H9 (cell line): ENCODE measurements around the gene STRADA. TPM values are rescaled to one million over a fixed set of nuclear protein-coding genes. Genes with fewer than 3 reads are reported as not detected.

Experiments
- DNase-seq: peaks from one replicate; pipeline ENCODE4 v3.0.0-alpha.2; 2017
- H2AFZ ChIP-seq: one replicate; pipeline ENCODE4 v1.6.1; 2013; ENCODE audit warnings: mild to moderate bottlenecking, low read length, control low read depth, moderate library complexity
- H2AK5ac ChIP-seq: 2 replicates; pipeline ENCODE4 v1.6.1; 2013; ENCODE audit warnings: low read length, control low read depth, mixed read lengths; ENCODE audit not compliant: insufficient read length
- H2BK120ac ChIP-seq: one replicate; pipeline ENCODE4 v1.6.1; 2013; ENCODE audit warnings: low read depth, mild to moderate bottlenecking, low read length, control low read depth, inconsistent platforms; ENCODE audit not compliant: poor library complexity, severe bottlenecking
- H2BK12ac ChIP-seq: 2 replicates; pipeline ENCODE4 v1.6.1; 2013; ENCODE audit warnings: low read length, control low read depth, mixed read lengths, low read depth; ENCODE audit not compliant: insufficient read length
- H2BK15ac ChIP-seq: 2 replicates; pipeline ENCODE4 v1.6.1; 2013; ENCODE audit warnings: low read depth, low read length, control low read depth
- H2BK20ac ChIP-seq: one replicate; pipeline ENCODE4 v1.6.1; 2013; ENCODE audit warnings: low read depth, mild to moderate bottlenecking, low read length, control low read depth, inconsistent platforms; ENCODE audit not compliant: poor library complexity, severe bottlenecking
- H2BK5ac ChIP-seq: 2 replicates; pipeline ENCODE4 v1.6.1; 2013; ENCODE audit warnings: low read length, control low read depth, mixed read lengths; ENCODE audit not compliant: insufficient read length
- H3K14ac ChIP-seq: 2 replicates; pipeline ENCODE4 v1.6.1; 2013; ENCODE audit warnings: low read length, control low read depth; ENCODE audit not compliant: insufficient read depth
- H3K18ac ChIP-seq: 2 replicates; pipeline ENCODE4 v1.6.1; 2013; ENCODE audit warnings: low read depth, mild to moderate bottlenecking, mixed read lengths, low read length, control low read depth; ENCODE audit not compliant: insufficient read length
- H3K23ac ChIP-seq: 2 replicates; pipeline ENCODE4 v1.6.1; 2013; ENCODE audit warnings: low read length, control low read depth, mixed read lengths, low read depth; ENCODE audit not compliant: insufficient read length
- H3K23me2 ChIP-seq: 2 replicates; pipeline ENCODE4 v1.6.1; 2013; ENCODE audit warnings: low read depth, mild to moderate bottlenecking, mixed read lengths, low read length, control low read depth; ENCODE audit not compliant: insufficient read length, poor library complexity, severe bottlenecking
- H3K27ac ChIP-seq: 2 replicates; pipeline ENCODE4 v1.5.1; 2013; ENCODE audit warnings: low read length, control low read depth, mixed read lengths, low read depth; ENCODE audit not compliant: insufficient read length
- H3K27me3 ChIP-seq: 2 replicates; pipeline ENCODE4 v1.6.1; 2013; ENCODE audit warnings: low read length, control low read depth, inconsistent platforms; ENCODE audit not compliant: insufficient read depth
- H3K4ac ChIP-seq: 2 replicates; pipeline ENCODE4 v1.6.1; 2013; ENCODE audit warnings: low read depth, mild to moderate bottlenecking, control low read depth, inconsistent platforms, low read length, moderate library complexity
- H3K4me1 ChIP-seq: 2 replicates; pipeline ENCODE4 v1.6.1; 2013; ENCODE audit warnings: low read length, control low read depth, inconsistent platforms; ENCODE audit not compliant: insufficient read depth
- H3K4me2 ChIP-seq: 2 replicates; pipeline ENCODE4 v1.6.1; 2013; ENCODE audit warnings: low read length, control low read depth, mixed read lengths; ENCODE audit not compliant: insufficient read length, insufficient read depth
- H3K56ac ChIP-seq: 2 replicates; pipeline ENCODE4 v1.6.1; 2013; ENCODE audit warnings: low read depth, mild to moderate bottlenecking, mixed read lengths, low read length, control low read depth; ENCODE audit not compliant: insufficient read length
- H3K79me1 ChIP-seq: 2 replicates; pipeline ENCODE4 v1.6.1; 2013; ENCODE audit warnings: low read depth, mild to moderate bottlenecking, moderate library complexity, low read length, control low read depth, inconsistent platforms; ENCODE audit not compliant: insufficient read depth, poor library complexity, severe bottlenecking
- H3K79me2 ChIP-seq: 2 replicates; pipeline ENCODE4 v1.6.1; 2013; ENCODE audit warnings: low read length, control low read depth, inconsistent platforms; ENCODE audit not compliant: insufficient read depth
- H3K9ac ChIP-seq: 2 replicates; pipeline ENCODE4 v1.6.1; 2013; ENCODE audit warnings: low read length, control low read depth, mixed read lengths; ENCODE audit not compliant: insufficient read length; ENCODE audit errors: extremely low read depth
- H3K9me3 ChIP-seq: one replicate; pipeline ENCODE4 v1.6.1; 2013; ENCODE audit warnings: low read depth, low read length, inconsistent platforms; ENCODE audit not compliant: control insufficient read depth
- H3T11ph ChIP-seq: one replicate; pipeline ENCODE4 v1.6.1; 2013; ENCODE audit warnings: mild to moderate bottlenecking, low read length, control low read depth, inconsistent platforms
- H4K20me1 ChIP-seq: one replicate; pipeline ENCODE4 v1.6.1; 2013; ENCODE audit not compliant: control insufficient read depth, insufficient read length, insufficient read depth
- H4K5ac ChIP-seq: 2 replicates; pipeline ENCODE4 v1.6.1; 2013; ENCODE audit warnings: low read depth, mild to moderate bottlenecking, mixed read lengths, low read length, control low read depth; ENCODE audit not compliant: insufficient read length
- H4K8ac ChIP-seq: replicated peaks from 2 replicates; pipeline ENCODE4 v1.6.1; 2013; ENCODE audit warnings: low read length, control low read depth, mixed read lengths, low read depth; ENCODE audit not compliant: insufficient read length
- H4K91ac ChIP-seq: 2 replicates; pipeline ENCODE4 v1.6.1; 2013; ENCODE audit warnings: low read depth, mild to moderate bottlenecking, moderate library complexity, mixed read lengths, low read length, control low read depth; ENCODE audit not compliant: insufficient read length
- H3K27ac Mint-ChIP-seq, 3 experiments: 2 replicates in 2 of 3; 3 replicates in 1 of 3; pipeline ENCODE4 v1.8.0; 2020 to 2021; ENCODE audit warnings: mixed read lengths in 3 of 3, mild to moderate bottlenecking in 1 of 3, moderate library complexity in 1 of 3
- H3K27me3 Mint-ChIP-seq: 2 replicates; pipeline ENCODE4 v1.8.0; 2021; ENCODE audit warnings: low read depth, mild to moderate bottlenecking, moderate library complexity, mixed read lengths
- H3K36me3 Mint-ChIP-seq, 3 experiments: 2 replicates in 2 of 3; 3 replicates in 1 of 3; pipeline ENCODE4 v1.8.0; 2020 to 2021; ENCODE audit warnings: low read depth in 3 of 3, mixed read lengths in 3 of 3; ENCODE audit not compliant: insufficient read depth in 1 of 3
- H3K4me1 Mint-ChIP-seq, 2 experiments: 2 replicates each; pipeline ENCODE4 v1.8.0; 2020; ENCODE audit warnings: mixed read lengths in 2 of 2
- H3K4me3 Mint-ChIP-seq, 2 experiments: 2 replicates in 1 of 2; 3 replicates in 1 of 2; pipeline ENCODE4 v1.8.0; 2020 to 2021; ENCODE audit warnings: mild to moderate bottlenecking in 2 of 2, mixed read lengths in 2 of 2, moderate library complexity in 1 of 2
- H3K9me3 Mint-ChIP-seq, 2 experiments: 2 replicates in 1 of 2; 3 replicates in 1 of 2; pipeline ENCODE4 v1.8.0; 2020; ENCODE audit warnings: mild to moderate bottlenecking in 2 of 2, mixed read lengths in 2 of 2, moderate library complexity in 1 of 2
- WGBS: extraction: QIAGEN DNeasy Blood & Tissue Kit; methylation state at CpG from one replicate; pipeline ENCODE4 v1.1.7; 2013; ENCODE audit warnings: missing lambda C conversion rate, low lambda C conversion rate, mixed read lengths; ENCODE audit not compliant: insufficient read length; ENCODE audit errors: extremely low coverage; 5-methylcytosine and 5-hydroxymethylcytosine counted together
- total RNA-seq: library from RNA; stranded (reverse); gene quantifications from 2 replicates; pipeline ENCODE4 v1.2.1, GENCODE V29; 2021
- TF ChIP-seq, protein P1 (sequence below): fragments of 200-600 bp; sonication (generic); conservative IDR thresholded peaks from 3 replicates; pipeline ENCODE4 v1.8.0; 2021; ENCODE audit warnings: antibody characterized with exemption, mild to moderate bottlenecking

Gene STRADA
- total RNA-seq, 1 experiment from 2014 or later = 35.0 TPM

DNA sequence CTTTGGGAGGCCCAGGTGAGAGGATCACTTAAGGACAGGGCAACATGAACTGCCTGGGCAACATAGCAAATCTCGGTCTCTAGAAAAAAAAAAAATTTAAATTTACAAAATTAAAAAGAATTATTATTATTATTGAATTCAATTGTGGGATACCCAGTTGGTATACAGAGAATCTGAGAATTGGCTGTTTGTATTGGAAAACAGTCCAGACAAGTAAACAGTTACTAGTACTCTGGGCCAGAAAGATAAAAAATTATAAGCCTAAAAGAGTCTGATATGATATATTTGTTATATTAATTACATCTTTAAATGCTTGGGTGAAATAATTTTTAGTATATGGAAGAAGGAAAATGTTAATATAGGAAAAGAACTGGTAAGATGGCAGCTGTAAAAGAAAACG lies 16.8 kb upstream of the STRADA start:
- no CpG with 5 or more reads among the region's 2 CpGs for WGBS
- Mint-ChIP-seq H3K4me3 (no peak overlapping the region), H3K27me3 (no peaks in the 10 kb centered on the region), H3K27ac (no peak overlapping the region; a peak in 2 of 7 replicates), H3K4me1 (no peaks in the 10 kb centered on the region), H3K9me3 (no peaks in the 10 kb centered on the region), H3K36me3 (peaks cover 45 to 87% (median 68%) of the 10 kb centered on the region in 3 experiments; a peak in 6 of 7 replicates)
- no peak for DNase-seq
- no peaks in the 10 kb centered on the region for H3K9me3 ChIP-seq
- H3K56ac ChIP-seq = no peak overlapping the region
- no peak overlapping the region for H4K8ac ChIP-seq
- TF ChIP-seq, protein P1, sequence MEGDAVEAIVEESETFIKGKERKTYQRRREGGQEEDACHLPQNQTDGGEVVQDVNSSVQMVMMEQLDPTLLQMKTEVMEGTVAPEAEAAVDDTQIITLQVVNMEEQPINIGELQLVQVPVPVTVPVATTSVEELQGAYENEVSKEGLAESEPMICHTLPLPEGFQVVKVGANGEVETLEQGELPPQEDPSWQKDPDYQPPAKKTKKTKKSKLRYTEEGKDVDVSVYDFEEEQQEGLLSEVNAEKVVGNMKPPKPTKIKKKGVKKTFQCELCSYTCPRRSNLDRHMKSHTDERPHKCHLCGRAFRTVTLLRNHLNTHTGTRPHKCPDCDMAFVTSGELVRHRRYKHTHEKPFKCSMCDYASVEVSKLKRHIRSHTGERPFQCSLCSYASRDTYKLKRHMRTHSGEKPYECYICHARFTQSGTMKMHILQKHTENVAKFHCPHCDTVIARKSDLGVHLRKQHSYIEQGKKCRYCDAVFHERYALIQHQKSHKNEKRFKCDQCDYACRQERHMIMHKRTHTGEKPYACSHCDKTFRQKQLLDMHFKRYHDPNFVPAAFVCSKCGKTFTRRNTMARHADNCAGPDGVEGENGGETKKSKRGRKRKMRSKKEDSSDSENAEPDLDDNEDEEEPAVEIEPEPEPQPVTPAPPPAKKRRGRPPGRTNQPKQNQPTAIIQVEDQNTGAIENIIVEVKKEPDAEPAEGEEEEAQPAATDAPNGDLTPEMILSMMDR = no peak
- H2BK120ac ChIP-seq = no peak overlapping the region
- no peaks in the 10 kb centered on the region for H3K79me2 ChIP-seq
- H3K9ac ChIP-seq = no peak overlapping the region
- H3K4ac ChIP-seq = no peak overlapping the region
- H3K79me1 ChIP-seq = no peaks in the 10 kb centered on the region
- H2BK20ac ChIP-seq = no peak overlapping the region
- H3K4me2 ChIP-seq = no peak overlapping the region
- H3K23me2 ChIP-seq = no peaks in the 10 kb centered on the region
- no peak overlapping the region for H3K23ac ChIP-seq
- H4K91ac ChIP-seq = no peak overlapping the region
- no peak overlapping the region for H3T11ph ChIP-seq
- no peak overlapping the region for H3K27ac ChIP-seq
- no peak overlapping the region for H2BK15ac ChIP-seq
- no peak overlapping the region for H2AFZ ChIP-seq
- no peaks in the 10 kb centered on the region for H4K20me1 ChIP-seq
- H2BK12ac ChIP-seq = no peak overlapping the region
- no peak overlapping the region for H4K5ac ChIP-seq
- no peak overlapping the region for H3K14ac ChIP-seq
- no peak overlapping the region for H3K18ac ChIP-seq
- no peak overlapping the region for H2AK5ac ChIP-seq
- no peak overlapping the region for H2BK5ac ChIP-seq
- H3K4me1 ChIP-seq = no peaks in the 10 kb centered on the region
- H3K27me3 ChIP-seq = no peaks in the 10 kb centered on the region
